Sigmoid colon (tissue), 4 donors: Measurements from ENCODE around the gene PPARD.
"Not testable (repeated sequence)": the region's sequence is repeated elsewhere in the genome, so short reads cannot be mapped to it uniquely, and the experiment has no call there.

ENCODE experiments used
- EP300 ChIP-seq, 4 donors: sonication (generic); formaldehyde crosslinking; IDR thresholded peaks; one replicate each; pipeline ENCODE4 v1.6.1; 2017; ENCODE audit warnings: antibody characterized with exemption in 4 of 4
- POLR2A ChIP-seq, 2 donors: fragments of 450-650 bp; IDR thresholded peaks; one replicate each; pipeline ENCODE4 v1.6.1; 2016; ENCODE audit warnings: antibody characterized with exemption in 2 of 2, mild to moderate bottlenecking in 2 of 2, moderate library complexity in 2 of 2
- POLR2AphosphoS5 ChIP-seq, 4 donors: sonication (generic); formaldehyde crosslinking; IDR thresholded peaks; one replicate each; pipeline ENCODE4 v1.6.1; 2017; ENCODE audit warnings: antibody characterized with exemption in 4 of 4
- TF ChIP-seq, protein P1 (sequence below), 4 experiments: fragments of 450-650 bp in 3 of 4; fragments of 200-600 bp in 1 of 4; IDR thresholded peaks; one replicate each; pipeline ENCODE4 v1.5.1; 2016 to 2019; ENCODE audit warnings: antibody characterized with exemption in 4 of 4, mild to moderate bottlenecking in 3 of 4, moderate library complexity in 2 of 4

DNA sequence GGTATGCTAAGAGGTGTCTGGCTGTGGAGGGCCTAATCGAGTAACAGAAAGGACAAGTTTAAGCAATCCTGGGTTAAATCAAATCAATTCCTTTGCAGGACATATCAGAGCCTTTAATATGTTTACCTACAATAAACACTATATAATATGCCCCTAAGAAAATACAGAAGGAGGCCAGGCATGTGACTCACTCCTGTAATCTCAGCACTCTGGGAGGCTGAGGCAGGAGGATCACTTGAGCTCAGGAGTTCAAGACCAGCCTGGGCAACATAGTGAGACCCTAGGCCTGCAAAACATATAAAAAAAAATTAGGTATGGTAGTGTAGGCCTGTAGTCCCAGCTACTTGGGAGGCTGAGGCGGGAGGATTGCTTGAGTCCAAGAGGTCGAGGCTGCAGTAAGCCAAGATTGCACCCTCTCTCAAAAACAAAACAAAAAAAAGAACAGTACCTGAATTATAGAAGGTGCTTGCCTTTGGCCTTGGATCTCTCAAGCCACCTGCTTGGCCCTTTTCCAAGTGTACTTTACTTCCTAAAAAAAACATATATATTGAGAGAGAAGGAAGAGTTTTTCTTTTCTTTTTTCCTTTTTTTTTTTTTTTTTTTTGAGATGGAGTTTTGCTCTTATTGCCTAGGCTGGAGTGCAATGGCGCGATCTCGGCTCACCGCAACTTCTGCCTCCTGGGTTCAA, 96.2 kb downstream of the PPARD start:
- not testable (repeated sequence) for TF ChIP-seq EP300, POLR2AphosphoS5, POLR2A (IDR thresholded peaks at IDR 0.05)
- TF ChIP-seq, protein P1, sequence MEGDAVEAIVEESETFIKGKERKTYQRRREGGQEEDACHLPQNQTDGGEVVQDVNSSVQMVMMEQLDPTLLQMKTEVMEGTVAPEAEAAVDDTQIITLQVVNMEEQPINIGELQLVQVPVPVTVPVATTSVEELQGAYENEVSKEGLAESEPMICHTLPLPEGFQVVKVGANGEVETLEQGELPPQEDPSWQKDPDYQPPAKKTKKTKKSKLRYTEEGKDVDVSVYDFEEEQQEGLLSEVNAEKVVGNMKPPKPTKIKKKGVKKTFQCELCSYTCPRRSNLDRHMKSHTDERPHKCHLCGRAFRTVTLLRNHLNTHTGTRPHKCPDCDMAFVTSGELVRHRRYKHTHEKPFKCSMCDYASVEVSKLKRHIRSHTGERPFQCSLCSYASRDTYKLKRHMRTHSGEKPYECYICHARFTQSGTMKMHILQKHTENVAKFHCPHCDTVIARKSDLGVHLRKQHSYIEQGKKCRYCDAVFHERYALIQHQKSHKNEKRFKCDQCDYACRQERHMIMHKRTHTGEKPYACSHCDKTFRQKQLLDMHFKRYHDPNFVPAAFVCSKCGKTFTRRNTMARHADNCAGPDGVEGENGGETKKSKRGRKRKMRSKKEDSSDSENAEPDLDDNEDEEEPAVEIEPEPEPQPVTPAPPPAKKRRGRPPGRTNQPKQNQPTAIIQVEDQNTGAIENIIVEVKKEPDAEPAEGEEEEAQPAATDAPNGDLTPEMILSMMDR (IDR thresholded peaks at IDR 0.05): not testable (repeated sequence)
